Measurements from ENCODE around the gene SLC36A1.

Gene SLC36A1

DNA sequence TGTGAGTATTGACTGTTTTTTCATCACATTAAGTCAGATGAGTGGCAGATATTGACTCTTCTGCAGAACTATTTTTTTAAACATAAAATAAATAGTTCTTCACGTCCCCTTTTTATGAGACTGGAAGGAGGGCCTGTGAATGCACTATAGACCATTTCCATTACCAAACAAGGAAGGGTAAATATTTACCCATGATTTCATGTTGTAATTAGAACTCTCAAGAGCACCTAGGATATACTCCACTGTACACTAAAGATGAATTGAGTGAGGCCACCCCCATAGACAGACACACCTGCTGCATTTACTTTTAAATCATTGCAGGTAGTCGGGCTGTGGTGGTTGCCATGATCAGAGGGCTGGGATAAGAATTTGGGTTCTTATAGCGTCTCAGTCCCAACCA lies 22.6 kb downstream of the SLC36A1 start:
- Histone ChIP-seq H3K27ac (ENCODE audit: low read depth, low read length) (no peak overlapping the region), H3K27me3 (ENCODE audit: insufficient read depth, low read length) (no peaks in the 10 kb centered on the region), H3K36me3 (ENCODE audit: insufficient read depth, low read length) (peaks cover 23% of the 10 kb centered on the region), H3K4me1 (ENCODE audit: insufficient read depth, low read length) (no peaks in the 10 kb centered on the region), H3K9ac (ENCODE audit: low read depth, low read length) (no peak overlapping the region), H3K4me3 (ENCODE audit: low read length) (no peak overlapping the region), H3K9me3 (ENCODE audit: insufficient read depth, low read depth, low read length) (no peaks in the 10 kb centered on the region)
- 96% methylated on average over 2 of the region's 3 CpGs for WGBS

- H3K27ac ChIP-seq (ENCODE audit: low read depth, low read length), result no peak overlapping the region
- no peaks in the 10 kb centered on the region for H3K9me3 ChIP-seq (ENCODE audit: insufficient read depth, low read depth, low read length)
- H3K9ac ChIP-seq (ENCODE audit: low read depth, low read length), result no peak overlapping the region
- WGBS, result 94% methylated on average over 4 of the region's 4 CpGs
- H3K4me3 ChIP-seq (ENCODE audit: low read length), result no peak overlapping the region
- H3K27me3 ChIP-seq (ENCODE audit: insufficient read depth, low read length), result no peaks in the 10 kb centered on the region
- H3K36me3 ChIP-seq (ENCODE audit: insufficient read depth, low read length), result peaks cover 20% of the 10 kb centered on the region
- H3K4me1 ChIP-seq (ENCODE audit: insufficient read depth, low read length), result no peaks in the 10 kb centered on the region
These were observed 23.0 kb downstream of the SLC36A1 start for GRCh38 chr5:151470439-151470838.

GRCh38 chr5:151471276-151471675 lies 23.9 kb downstream of the SLC36A1 start:
- Histone ChIP-seq H3K27ac (ENCODE audit: low read depth, low read length) (no peak overlapping the region), H3K9me3 (ENCODE audit: insufficient read depth, low read depth, low read length) (no peaks in the 10 kb centered on the region), H3K36me3 (ENCODE audit: insufficient read depth, low read length) (peaks cover 14% of the 10 kb centered on the region), H3K27me3 (ENCODE audit: insufficient read depth, low read length) (no peaks in the 10 kb centered on the region), H3K4me3 (ENCODE audit: low read length) (no peak overlapping the region), H3K4me1 (ENCODE audit: insufficient read depth, low read length) (no peaks in the 10 kb centered on the region), H3K9ac (ENCODE audit: low read depth, low read length) (no peak overlapping the region)
- WGBS, result no CpG with 5 or more reads among the region's 1 CpG

DNA sequence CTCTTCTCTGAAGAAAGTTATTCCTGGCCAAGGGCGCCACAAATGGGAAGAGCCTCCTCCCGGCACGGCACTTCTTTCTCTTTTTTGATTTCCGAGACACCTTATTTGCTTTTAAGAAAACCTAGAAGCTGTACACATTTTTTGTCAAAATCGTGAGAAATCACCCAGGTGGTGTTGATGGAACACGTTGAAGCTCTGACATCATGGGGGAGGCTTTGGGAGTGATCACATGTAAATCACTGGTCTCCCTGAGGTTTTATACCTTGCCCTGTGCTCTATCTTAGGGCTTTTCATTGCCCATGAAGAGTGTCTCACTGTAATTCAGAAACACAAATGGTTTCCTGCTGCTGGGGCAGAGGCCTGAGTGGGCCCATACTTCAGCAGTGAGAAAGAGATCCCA lies 27.4 kb downstream of the SLC36A1 start:
- Histone ChIP-seq H3K9ac (ENCODE audit: low read depth, low read length) (no peak overlapping the region), H3K4me1 (ENCODE audit: insufficient read depth, low read length) (no peaks in the 10 kb centered on the region), H3K27ac (ENCODE audit: low read depth, low read length) (no peak overlapping the region), H3K4me3 (ENCODE audit: low read length) (no peak overlapping the region), H3K36me3 (ENCODE audit: insufficient read depth, low read length) (peaks cover 4% of the 10 kb centered on the region; the same call in 1 of the 2 replicates), H3K9me3 (ENCODE audit: insufficient read depth, low read depth, low read length) (no peaks in the 10 kb centered on the region), H3K27me3 (ENCODE audit: insufficient read depth, low read length) (no peaks in the 10 kb centered on the region)
- WGBS, result 89% methylated on average over 6 of the region's 6 CpGs

- Histone ChIP-seq H3K36me3 (ENCODE audit: insufficient read depth, low read length) (peaks cover 4% of the 10 kb centered on the region; the same call in 1 of the 2 replicates), H3K9ac (ENCODE audit: low read depth, low read length) (no peak overlapping the region), H3K27me3 (ENCODE audit: insufficient read depth, low read length) (no peaks in the 10 kb centered on the region), H3K9me3 (ENCODE audit: insufficient read depth, low read depth, low read length) (no peaks in the 10 kb centered on the region), H3K4me3 (ENCODE audit: low read length) (no peak overlapping the region), H3K4me1 (ENCODE audit: insufficient read depth, low read length) (peaks cover 4% of the 10 kb centered on the region; the same call in 1 of the 2 replicates), H3K27ac (ENCODE audit: low read depth, low read length) (no peak overlapping the region)
- WGBS, result 90% methylated on average over 2 of the region's 2 CpGs
These were observed 28.0 kb downstream of the SLC36A1 start for GRCh38 chr5:151475388-151475787.

DNA sequence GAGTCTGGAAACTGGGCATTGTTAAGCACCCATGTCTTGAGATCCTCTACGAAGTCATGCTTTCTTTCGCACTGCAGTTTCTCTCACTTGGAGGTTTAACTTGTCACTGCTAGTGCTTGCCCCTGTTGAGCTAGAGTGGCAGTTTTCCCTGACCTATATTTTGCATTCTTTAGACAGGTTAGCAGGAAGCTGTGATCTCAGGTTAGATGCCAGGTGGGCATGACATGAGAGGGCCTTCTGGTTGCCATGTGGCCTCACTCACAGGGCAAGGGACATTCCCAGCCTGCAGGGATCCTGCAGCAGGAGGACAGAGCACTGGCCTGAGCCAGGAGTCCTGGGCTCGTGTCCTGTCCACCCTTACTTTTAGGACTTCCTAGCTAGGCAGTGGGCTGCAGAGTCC lies 28.6 kb downstream of the SLC36A1 start:
- H3K4me3 ChIP-seq (ENCODE audit: low read length), result no peak overlapping the region
- H3K27ac ChIP-seq (ENCODE audit: low read depth, low read length), result no peak overlapping the region
- no peaks in the 10 kb centered on the region for H3K9me3 ChIP-seq (ENCODE audit: insufficient read depth, low read depth, low read length)
- peaks cover 11% of the 10 kb centered on the region for H3K4me1 ChIP-seq (ENCODE audit: insufficient read depth, low read length)
- no peaks in the 10 kb centered on the region for H3K27me3 ChIP-seq (ENCODE audit: insufficient read depth, low read length)
- peaks cover 4% of the 10 kb centered on the region; the same call in 1 of the 2 replicates for H3K36me3 ChIP-seq (ENCODE audit: insufficient read depth, low read length)
- H3K9ac ChIP-seq (ENCODE audit: low read depth, low read length), result no peak overlapping the region
- 98% methylated on average over 3 of the region's 3 CpGs for WGBS

DNA sequence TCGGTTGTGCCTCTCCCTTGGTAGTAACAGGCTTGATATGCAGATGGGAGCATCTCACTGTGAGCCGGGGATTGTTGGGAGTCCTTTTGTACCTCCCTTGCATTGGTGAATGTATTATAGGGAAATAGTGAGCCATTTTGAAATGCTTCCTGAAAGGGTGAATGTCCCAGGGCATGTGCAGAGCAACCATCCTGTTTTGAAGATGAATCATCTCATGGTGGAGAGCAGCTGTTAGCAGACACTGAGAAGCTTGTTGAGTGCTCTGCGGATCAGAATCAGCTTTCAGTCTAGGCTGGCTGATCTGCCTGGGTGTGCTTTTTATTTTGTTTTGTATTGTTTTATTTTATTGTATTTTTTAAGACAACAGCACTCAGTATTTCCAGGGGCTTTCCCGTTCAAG lies 29.7 kb downstream of the SLC36A1 start:
- Histone ChIP-seq H3K36me3 (ENCODE audit: insufficient read depth, low read length) (peaks cover 4% of the 10 kb centered on the region; the same call in 1 of the 2 replicates), H3K4me3 (ENCODE audit: low read length) (no peak overlapping the region), H3K27me3 (ENCODE audit: insufficient read depth, low read length) (no peaks in the 10 kb centered on the region), H3K4me1 (ENCODE audit: insufficient read depth, low read length) (peaks cover 21% of the 10 kb centered on the region), H3K27ac (ENCODE audit: low read depth, low read length) (no peak overlapping the region), H3K9me3 (ENCODE audit: insufficient read depth, low read depth, low read length) (no peaks in the 10 kb centered on the region), H3K9ac (ENCODE audit: low read depth, low read length) (no peak overlapping the region)
- 95% methylated on average over 4 of the region's 4 CpGs for WGBS

DNA sequence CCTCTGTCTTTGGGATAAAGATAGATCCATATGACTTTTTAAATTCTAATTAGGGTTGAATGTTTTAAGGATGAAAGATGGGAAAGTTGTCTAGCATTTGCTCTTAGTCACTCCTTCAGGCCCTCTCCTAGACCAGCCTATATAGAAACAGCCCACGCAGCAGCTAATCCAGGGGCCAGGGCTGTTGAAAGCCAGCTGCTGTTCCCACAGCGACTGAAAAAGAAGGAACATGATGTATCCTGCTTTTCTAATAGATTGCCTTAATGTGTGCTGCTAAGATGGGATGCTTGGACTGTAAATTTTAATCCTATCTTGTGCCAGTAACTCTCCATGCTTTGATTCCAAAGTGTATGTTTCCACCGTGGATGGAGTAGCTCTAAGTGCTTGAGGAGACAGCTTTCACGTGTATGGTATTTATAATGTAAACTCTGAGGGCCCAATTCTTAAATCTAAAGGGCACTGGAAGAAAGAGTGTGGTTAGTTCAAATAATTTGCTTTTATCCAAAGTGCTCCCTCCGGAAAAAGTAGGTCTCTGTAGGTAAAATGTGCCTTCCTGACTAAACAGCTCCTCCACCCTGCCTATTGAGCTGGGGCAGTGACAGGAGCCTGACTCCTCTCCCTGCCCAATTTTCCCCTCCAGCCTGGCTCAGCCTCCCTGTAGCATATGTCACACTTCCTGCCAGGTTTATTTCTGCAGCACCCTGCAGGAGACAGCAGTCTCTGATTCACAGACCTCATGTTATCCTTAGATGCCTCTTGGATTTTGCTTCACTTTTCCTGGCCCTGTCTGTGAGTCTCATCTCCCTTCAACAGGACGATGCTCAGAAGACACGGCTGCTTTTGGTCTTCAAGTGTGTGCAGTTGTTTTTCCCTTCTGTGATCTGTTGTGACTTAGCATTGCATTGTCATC lies 33.2 kb downstream of the SLC36A1 start:
- 78% methylated on average over 7 of the region's 7 CpGs for WGBS
- H3K9me3 ChIP-seq (ENCODE audit: insufficient read depth, low read depth, low read length), result no peaks in the 10 kb centered on the region
- H3K36me3 ChIP-seq (ENCODE audit: insufficient read depth, low read length), result peaks cover 4% of the 10 kb centered on the region; the same call in 1 of the 2 replicates
- no peaks in the 10 kb centered on the region for H3K27me3 ChIP-seq (ENCODE audit: insufficient read depth, low read length)
- H3K9ac ChIP-seq (ENCODE audit: low read depth, low read length), result no peak overlapping the region
- peak overlapping the region; percentile 49; the same call in 1 of the 2 replicates for H3K27ac ChIP-seq (ENCODE audit: low read depth, low read length)
- no peak overlapping the region for H3K4me3 ChIP-seq (ENCODE audit: low read length)
- peaks cover 31% of the 10 kb centered on the region for H3K4me1 ChIP-seq (ENCODE audit: insufficient read depth, low read length)

GRCh38 chr5:151483176-151483575 lies 35.8 kb downstream of the SLC36A1 start:
- Histone ChIP-seq H3K9ac (ENCODE audit: low read depth, low read length) (no peak overlapping the region), H3K4me3 (ENCODE audit: low read length) (no peak overlapping the region), H3K4me1 (ENCODE audit: insufficient read depth, low read length) (peaks cover 31% of the 10 kb centered on the region), H3K36me3 (ENCODE audit: insufficient read depth, low read length) (0 out of 2 replicates have a peak, but pooled peaks cover 9% of the 10 kb centered on the region), H3K27me3 (ENCODE audit: insufficient read depth, low read length) (no peaks in the 10 kb centered on the region), H3K27ac (ENCODE audit: low read depth, low read length) (peak overlapping the region; percentile 72; the same call in 1 of the 2 replicates), H3K9me3 (ENCODE audit: insufficient read depth, low read depth, low read length) (no peaks in the 10 kb centered on the region)
- WGBS, result 44% methylated on average over 2 of the region's 3 CpGs

DNA sequence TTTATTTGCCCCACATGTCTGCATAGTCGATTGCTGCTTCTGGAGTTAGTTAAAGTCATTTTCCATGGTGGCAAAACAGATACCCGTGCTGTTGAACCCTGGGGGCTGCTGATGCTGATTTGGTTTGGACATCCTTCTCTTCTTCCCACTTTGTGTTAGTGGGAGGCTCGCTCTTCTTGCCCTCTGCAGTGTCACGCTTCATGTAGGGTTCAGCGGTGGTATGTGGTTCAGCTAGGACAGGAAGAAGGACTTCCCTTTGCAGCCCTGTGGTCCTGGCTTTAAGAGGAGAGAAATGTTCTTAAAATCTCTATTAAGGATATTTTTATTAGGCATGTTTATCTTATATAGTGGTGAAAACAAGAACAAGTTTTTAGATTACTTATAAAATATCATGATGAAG lies 36.2 kb downstream of the SLC36A1 start:
- Histone ChIP-seq H3K9ac (ENCODE audit: low read depth, low read length) (0 out of 2 replicates have a peak overlapping the region, but pooled peaks have one; percentile 7), H3K36me3 (ENCODE audit: insufficient read depth, low read length) (0 out of 2 replicates have a peak, but pooled peaks cover 9% of the 10 kb centered on the region), H3K4me1 (ENCODE audit: insufficient read depth, low read length) (peaks cover 31% of the 10 kb centered on the region), H3K27me3 (ENCODE audit: insufficient read depth, low read length) (no peaks in the 10 kb centered on the region), H3K9me3 (ENCODE audit: insufficient read depth, low read depth, low read length) (no peaks in the 10 kb centered on the region), H3K27ac (ENCODE audit: low read depth, low read length) (peak overlapping the region; percentile 50; the same call in 1 of the 2 replicates), H3K4me3 (ENCODE audit: low read length) (no peak overlapping the region)
- 65% methylated on average over 5 of the region's 5 CpGs for WGBS

DNA sequence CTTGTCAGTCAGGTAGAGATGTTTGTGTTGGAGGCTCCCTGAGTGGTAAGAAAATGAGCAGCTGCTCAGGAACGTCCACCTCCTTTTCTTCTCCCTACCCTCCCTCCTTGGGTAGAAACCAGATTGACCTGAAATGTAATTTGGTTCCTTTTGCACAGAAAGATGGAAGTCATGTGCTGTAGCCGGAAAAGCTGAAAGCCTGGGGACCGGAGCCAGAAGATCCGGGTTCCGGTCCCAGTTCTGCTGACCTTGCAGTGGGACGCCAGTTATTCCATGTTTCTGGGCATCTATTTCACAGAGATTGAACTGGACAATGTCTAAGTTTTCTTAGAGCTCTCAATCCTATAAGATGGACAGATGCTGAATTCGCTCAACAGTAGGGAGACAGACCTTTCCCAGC lies 40.1 kb downstream of the SLC36A1 start:
- no peaks in the 10 kb centered on the region for H3K9me3 ChIP-seq (ENCODE audit: insufficient read depth, low read depth, low read length)
- WGBS, result 96% methylated on average over 6 of the region's 7 CpGs
- H3K27me3 ChIP-seq (ENCODE audit: insufficient read depth, low read length), result no peaks in the 10 kb centered on the region
- 0 out of 2 replicates have a peak, but pooled peaks cover 9% of the 10 kb centered on the region for H3K36me3 ChIP-seq (ENCODE audit: insufficient read depth, low read length)
- no peak overlapping the region for H3K27ac ChIP-seq (ENCODE audit: low read depth, low read length)
- H3K4me3 ChIP-seq (ENCODE audit: low read length), result no peak overlapping the region
- H3K9ac ChIP-seq (ENCODE audit: low read depth, low read length), result no peak overlapping the region
- H3K4me1 ChIP-seq (ENCODE audit: insufficient read depth, low read length), result peaks cover 13% of the 10 kb centered on the region; the same call in 1 of the 2 replicates
